AG09309 (cell line): ENCODE measurements around the gene RNF213.

Source experiments
- DNase-seq: peaks from one replicate; pipeline ENCODE4 v3.0.0-alpha.2; 2010; ENCODE audit warnings: low read depth
- H3K4me3 ChIP-seq: 2 replicates; pipeline ENCODE4 v1.5.1; 2011; ENCODE audit warnings: mild to moderate bottlenecking, low read depth, low read length, moderate library complexity; ENCODE audit not compliant: control insufficient read depth
- TF ChIP-seq, protein P1 (sequence below): IDR thresholded peaks from 2 replicates; pipeline ENCODE4 v1.5.1; 2011; ENCODE audit warnings: mild to moderate bottlenecking, low read depth, low read length, inconsistent platforms; ENCODE audit not compliant: insufficient read depth, control insufficient read depth; ENCODE audit errors: missing control alignments

The RNF213 gene

DNA sequence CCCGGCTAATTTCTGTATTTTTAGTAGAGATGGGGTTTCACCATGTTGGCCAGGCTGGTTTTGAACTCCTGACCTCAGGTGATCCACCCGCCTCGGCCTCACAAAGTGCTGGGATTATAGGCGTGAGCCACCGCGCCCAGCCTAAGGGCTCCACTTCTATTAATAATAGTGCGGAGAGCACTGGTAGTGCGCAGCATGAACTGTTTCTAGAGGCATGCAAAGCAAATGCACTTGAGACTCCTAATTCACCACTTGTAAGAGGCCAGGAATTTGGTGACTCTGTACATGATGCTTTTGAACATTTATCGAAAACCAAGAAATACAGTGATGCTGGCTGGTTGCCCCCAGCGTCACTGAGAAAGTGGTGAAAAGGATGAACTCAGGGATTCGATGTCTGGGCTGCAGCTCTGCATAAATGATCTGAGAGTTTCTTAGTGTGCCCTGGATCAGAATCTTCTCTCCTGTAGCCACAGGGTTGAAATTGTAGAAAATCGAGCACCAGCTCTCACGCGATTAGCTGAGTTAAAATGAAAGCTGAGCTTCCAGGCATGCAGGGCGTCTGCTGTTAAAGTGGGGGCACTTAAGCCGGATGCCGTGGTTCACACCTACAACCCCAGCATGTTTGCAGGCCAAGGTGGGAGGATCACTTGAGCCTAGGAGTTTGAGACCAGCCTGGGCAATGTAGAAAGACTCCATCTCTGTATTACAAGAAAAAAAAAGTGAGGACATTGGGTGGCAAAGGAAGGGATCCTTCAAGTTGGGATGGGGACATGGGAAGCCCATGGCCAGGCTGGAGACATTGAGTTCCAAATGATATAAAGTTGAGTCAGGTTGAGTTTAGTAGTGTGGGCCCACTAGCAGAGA lies 4.8 kb downstream of the RNF213 start:
- TF ChIP-seq, protein P1, sequence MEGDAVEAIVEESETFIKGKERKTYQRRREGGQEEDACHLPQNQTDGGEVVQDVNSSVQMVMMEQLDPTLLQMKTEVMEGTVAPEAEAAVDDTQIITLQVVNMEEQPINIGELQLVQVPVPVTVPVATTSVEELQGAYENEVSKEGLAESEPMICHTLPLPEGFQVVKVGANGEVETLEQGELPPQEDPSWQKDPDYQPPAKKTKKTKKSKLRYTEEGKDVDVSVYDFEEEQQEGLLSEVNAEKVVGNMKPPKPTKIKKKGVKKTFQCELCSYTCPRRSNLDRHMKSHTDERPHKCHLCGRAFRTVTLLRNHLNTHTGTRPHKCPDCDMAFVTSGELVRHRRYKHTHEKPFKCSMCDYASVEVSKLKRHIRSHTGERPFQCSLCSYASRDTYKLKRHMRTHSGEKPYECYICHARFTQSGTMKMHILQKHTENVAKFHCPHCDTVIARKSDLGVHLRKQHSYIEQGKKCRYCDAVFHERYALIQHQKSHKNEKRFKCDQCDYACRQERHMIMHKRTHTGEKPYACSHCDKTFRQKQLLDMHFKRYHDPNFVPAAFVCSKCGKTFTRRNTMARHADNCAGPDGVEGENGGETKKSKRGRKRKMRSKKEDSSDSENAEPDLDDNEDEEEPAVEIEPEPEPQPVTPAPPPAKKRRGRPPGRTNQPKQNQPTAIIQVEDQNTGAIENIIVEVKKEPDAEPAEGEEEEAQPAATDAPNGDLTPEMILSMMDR, result no peak
- no peak overlapping the region for H3K4me3 ChIP-seq

DNA sequence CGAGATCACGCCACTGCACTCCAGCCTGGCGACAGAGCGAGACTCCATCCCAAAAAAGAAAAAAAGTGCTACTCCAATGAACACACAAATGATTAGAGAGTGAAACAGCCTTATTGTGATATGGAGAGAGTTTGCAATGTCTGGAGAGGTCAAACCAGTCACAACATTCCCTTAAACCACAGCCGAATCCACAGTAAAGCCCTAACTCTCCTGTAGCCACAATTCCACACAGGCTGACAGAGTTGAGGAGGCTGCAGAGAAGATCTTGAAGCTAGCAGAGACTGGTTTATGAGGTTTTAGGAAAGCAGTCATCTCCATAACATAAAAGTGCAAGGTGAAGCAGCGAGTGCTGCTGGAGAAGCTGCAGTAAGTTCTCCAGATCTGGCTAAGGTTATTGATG lies 6.7 kb downstream of the RNF213 start:
- no peak for DNase-seq
- TF ChIP-seq, protein P1, result no peak
- H3K4me3 ChIP-seq, result no peak overlapping the region

More for the DNA sequence above, 4.8 kb downstream of the RNF213 start:
- no peak for DNase-seq

DNA sequence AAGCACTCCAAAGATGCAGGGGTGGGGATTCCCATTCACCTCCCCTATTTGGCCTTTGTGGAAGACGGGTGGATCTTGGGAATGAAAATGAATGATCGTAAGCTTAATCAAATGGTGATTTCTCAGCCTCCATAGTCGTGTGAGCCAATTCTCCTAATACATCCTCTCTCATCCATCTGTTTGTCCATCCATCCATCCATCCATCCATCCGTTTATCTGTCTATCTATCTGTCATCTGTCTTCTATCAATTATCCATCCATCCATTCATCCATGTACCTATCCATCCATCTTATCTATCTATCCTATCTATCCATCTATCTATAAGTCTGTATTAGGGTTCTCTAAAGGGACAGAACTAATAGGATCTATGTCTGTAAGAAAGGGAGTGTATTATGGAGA lies 7.8 kb downstream of the RNF213 start:
- H3K4me3 ChIP-seq, result no peak overlapping the region
- no peak for DNase-seq
- TF ChIP-seq, protein P1, result no peak

DNA sequence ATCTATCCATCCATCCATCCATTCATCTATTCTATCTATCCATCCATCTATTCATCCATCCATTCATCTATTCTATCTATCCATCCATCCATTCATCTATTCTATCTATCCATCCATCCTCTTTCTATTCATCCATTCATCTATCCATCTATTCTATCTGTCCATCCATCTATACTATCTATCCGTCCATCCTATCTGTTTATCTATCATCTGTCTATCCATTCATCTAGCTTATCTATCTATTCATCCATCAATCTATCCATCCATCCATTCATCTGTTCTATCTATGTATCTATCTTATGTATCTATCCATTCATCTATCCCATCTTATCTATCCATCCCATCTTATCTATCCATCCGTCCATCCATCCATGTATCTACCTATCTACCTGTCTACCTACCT lies 8.8 kb downstream of the RNF213 start:
- H3K4me3 ChIP-seq, result no peak overlapping the region
- TF ChIP-seq, protein P1, result no peak
- DNase-seq, result no peak

DNA sequence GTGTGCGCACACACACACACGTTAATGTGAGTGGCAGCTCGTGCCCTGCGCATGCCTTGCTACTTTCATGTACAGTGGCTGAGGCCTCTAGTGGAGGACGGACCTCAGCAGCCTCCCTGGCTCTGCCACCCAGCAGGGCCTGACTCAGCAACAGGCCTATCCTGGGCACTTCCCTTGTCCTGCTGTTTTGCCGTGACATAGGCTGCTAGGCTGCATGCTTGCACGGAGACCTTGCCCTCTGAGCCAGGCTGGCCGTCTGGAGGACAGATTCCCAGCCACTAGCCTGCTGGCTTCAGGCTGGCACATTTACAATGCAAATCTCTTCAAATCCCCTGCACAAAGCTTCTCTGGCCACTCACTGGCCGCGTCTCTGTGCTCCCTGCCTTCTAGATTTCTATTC lies 9.5 kb downstream of the RNF213 start:
- no peak for DNase-seq
- no peak overlapping the region for H3K4me3 ChIP-seq
- TF ChIP-seq, protein P1, result no peak

DNA sequence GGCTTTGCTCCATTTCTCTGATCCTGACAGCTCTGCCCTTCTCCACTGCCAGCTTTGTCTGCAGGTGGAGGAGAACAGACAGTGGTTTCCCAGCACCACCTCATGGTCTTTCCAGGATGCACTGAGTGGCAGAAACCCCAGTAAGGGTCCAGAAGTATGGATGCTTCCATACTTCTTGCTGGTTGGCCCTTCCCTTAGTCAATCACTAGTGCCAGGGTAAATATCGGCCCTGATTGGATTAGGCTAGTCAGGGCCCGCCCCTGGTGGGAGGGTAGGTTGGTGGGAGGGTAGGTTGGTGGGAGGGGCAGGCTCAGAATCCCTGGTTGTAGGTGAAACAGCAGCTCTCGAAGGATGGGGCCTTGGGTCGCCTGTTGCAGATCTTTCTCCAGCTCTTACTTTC lies 10.2 kb downstream of the RNF213 start:
- H3K4me3 ChIP-seq, result no peak overlapping the region
- TF ChIP-seq, protein P1, result no peak
- no peak for DNase-seq
